Neuronal stem cell (in vitro differentiated cells): Measurements from ENCODE around the gene EXOSC5.
A peak's percentile ranks its signal among the peaks of the same experiment; 100 is the strongest.

Experiments
- DNase-seq: peaks from one replicate; pipeline ENCODE4 v3.0.0-alpha.2; 2013; ENCODE audit warnings: low spot score
- H2AFZ ChIP-seq: one replicate; pipeline ENCODE4 v1.6.1; 2013; ENCODE audit warnings: mild to moderate bottlenecking, low read length, inconsistent platforms
- H2AK5ac ChIP-seq: 2 replicates; pipeline ENCODE4 v1.6.1; 2013; ENCODE audit warnings: low read depth, mild to moderate bottlenecking, inconsistent platforms, low read length, moderate library complexity, mixed read lengths
- H2BK120ac ChIP-seq: 2 replicates; pipeline ENCODE4 v1.6.1; 2013; ENCODE audit warnings: low read depth, mild to moderate bottlenecking, inconsistent platforms, low read length, moderate library complexity, mixed read lengths
- H2BK12ac ChIP-seq: one replicate; pipeline ENCODE4 v1.6.1; 2013; ENCODE audit warnings: low read length, inconsistent platforms
- H2BK15ac ChIP-seq: 2 replicates; pipeline ENCODE4 v1.6.1; 2013; ENCODE audit warnings: mild to moderate bottlenecking, low read length, inconsistent platforms, mixed read lengths
- H2BK5ac ChIP-seq: one replicate; pipeline ENCODE4 v1.6.1; 2013; ENCODE audit warnings: inconsistent platforms, mild to moderate bottlenecking, low read length, moderate library complexity
- H3K14ac ChIP-seq: one replicate; pipeline ENCODE4 v1.6.1; 2013; ENCODE audit warnings: low read length, inconsistent platforms
- H3K18ac ChIP-seq: 2 replicates; pipeline ENCODE4 v1.6.1; 2013; ENCODE audit warnings: low read length, inconsistent platforms
- H3K23ac ChIP-seq: 2 replicates; pipeline ENCODE4 v1.6.1; 2013; ENCODE audit warnings: low read depth, mild to moderate bottlenecking, mixed read lengths, low read length, inconsistent platforms; ENCODE audit not compliant: poor library complexity
- H3K27ac ChIP-seq: replicated peaks from 3 replicates; pipeline ENCODE4 v1.5.1; 2013; ENCODE audit warnings: low read length, inconsistent platforms
- H3K27me3 ChIP-seq, 3 experiments: 2 replicates each; pipeline ENCODE4 v1.6.1; 2013; ENCODE audit warnings: low read length in 3 of 3, mild to moderate bottlenecking in 2 of 3, inconsistent platforms in 1 of 3, low read depth in 1 of 3, mixed read lengths in 1 of 3, moderate library complexity in 1 of 3; ENCODE audit not compliant: control insufficient read depth in 3 of 3, insufficient read depth in 3 of 3
- H3K36me3 ChIP-seq, 2 donors: replicated peaks in 1 of 2; 2 replicates each; pipeline ENCODE4 v1.6.1; 2013; ENCODE audit warnings: low read length in 2 of 2; ENCODE audit not compliant: control insufficient read depth in 2 of 2, insufficient read depth in 2 of 2
- H3K4ac ChIP-seq: 2 replicates; pipeline ENCODE4 v1.6.1; 2013; ENCODE audit warnings: inconsistent platforms, mild to moderate bottlenecking, low read length, moderate library complexity
- H3K4me1 ChIP-seq, 2 donors: 1 replicate in 1 of 2; 2 replicates in 1 of 2; pipeline ENCODE4 v1.6.1; 2013; ENCODE audit warnings: low read length in 2 of 2, low read depth in 1 of 2; ENCODE audit not compliant: control insufficient read depth in 2 of 2, insufficient read depth in 1 of 2
- H3K4me2 ChIP-seq: one replicate; pipeline ENCODE4 v1.6.1; 2013; ENCODE audit warnings: mild to moderate bottlenecking, low read length, inconsistent platforms; ENCODE audit not compliant: insufficient read depth, poor library complexity, severe bottlenecking
- H3K4me3 ChIP-seq, 2 donors: 2 replicates each; pipeline ENCODE4 v1.5.1; 2013; ENCODE audit warnings: low read length in 2 of 2, mild to moderate bottlenecking in 2 of 2, inconsistent platforms in 1 of 2, moderate library complexity in 1 of 2
- H3K79me1 ChIP-seq: one replicate; pipeline ENCODE4 v1.6.1; 2013; ENCODE audit warnings: low read depth, mild to moderate bottlenecking, inconsistent platforms, low read length, moderate library complexity
- H3K9ac ChIP-seq: one replicate; pipeline ENCODE4 v1.6.1; 2013; ENCODE audit warnings: mild to moderate bottlenecking, low read depth, low read length, inconsistent platforms; ENCODE audit not compliant: poor library complexity
- H3K9me3 ChIP-seq, 2 donors: replicated peaks in 1 of 2; 2 replicates each; pipeline versions ENCODE3 to v1.6.1; 2013; ENCODE audit warnings: low read length in 2 of 2, mild to moderate bottlenecking in 2 of 2, inconsistent platforms in 1 of 2, low read depth in 1 of 2, mixed read lengths in 1 of 2, moderate library complexity in 1 of 2; ENCODE audit not compliant: control insufficient read depth in 2 of 2, insufficient read depth in 1 of 2
- H4K8ac ChIP-seq: one replicate; pipeline ENCODE4 v1.6.1; 2013; ENCODE audit warnings: low read depth, mild to moderate bottlenecking, inconsistent platforms, low read length, moderate library complexity
- H4K91ac ChIP-seq: one replicate; pipeline ENCODE4 v1.6.1; 2013; ENCODE audit warnings: low read length, low read depth, mild to moderate bottlenecking, inconsistent platforms; ENCODE audit not compliant: poor library complexity
- WGBS, 2 donors: extraction: QIAGEN DNeasy Blood & Tissue Kit; methylation state at CpG; one replicate each; pipeline ENCODE4 v1.1.7; 2013; ENCODE audit warnings: missing lambda C conversion rate in 2 of 2, mixed read lengths in 1 of 2; ENCODE audit not compliant: insufficient read length in 2 of 2, insufficient replicate concordance in 1 of 2; ENCODE audit errors: extremely low coverage in 2 of 2; 5-methylcytosine and 5-hydroxymethylcytosine counted together

Gene EXOSC5

GRCh38 chr19:41366089-41366488 is 31.1 kb downstream of the EXOSC5 start:
- Histone ChIP-seq H2AK5ac (no peak overlapping the region), H3K9me3 (no peaks in the 10 kb centered on the region), H3K23ac (no peak overlapping the region), H3K18ac (no peak overlapping the region), H2BK12ac (no peak overlapping the region), H2BK5ac (no peak overlapping the region), H4K91ac (no peak overlapping the region), H3K9ac (no peak overlapping the region), H3K4me3 (no peak overlapping the region), H3K4me1 (peaks cover 4 to 5% of the 10 kb centered on the region in 2 donors), H3K79me1 (peaks cover 8% of the 10 kb centered on the region), H4K8ac (no peak overlapping the region), H3K4ac (no peak overlapping the region), H3K36me3 (peaks cover 0 to 13% of the 10 kb centered on the region in 2 donors), H3K27me3 (no peaks in the 10 kb centered on the region), H3K27ac (no peak overlapping the region), H3K4me2 (no peak overlapping the region), H3K14ac (no peak overlapping the region), H2BK120ac (no peak overlapping the region), H2AFZ (no peak overlapping the region), H2BK15ac (no peak overlapping the region)
- DNase-seq, result no peak
- WGBS, 2 donors, result no CpG with 5 or more reads among the region's 1 CpG

GRCh38 chr19:41364524-41365391 is 32.4 kb downstream of the EXOSC5 start:
- DNase-seq, result no peak
- no peak overlapping the region for H2BK120ac ChIP-seq

GRCh38 chr19:41363753-41364523 is 33.2 kb downstream of the EXOSC5 start, which contains the start of gene B9D2:
B9D2 (minus strand) TSS chr19:41364149; CDS start chr19:41363519, 630 bp downstream.
- peak; percentile 98 for DNase-seq
- Histone ChIP-seq H2BK5ac (peak within 1 kb of the TSS; percentile 17), H2BK15ac (peak within 1 kb of the TSS; percentile 7)

More at GRCh38 chr19:41364524-41365391, 32.4 kb downstream of the EXOSC5 start:
- Histone ChIP-seq H3K36me3 (peaks cover 0 to 16% of the 10 kb centered on the region in 2 donors), H3K27ac (peak overlapping the region; percentile 20), H3K23ac (no peak overlapping the region), H3K9me3 (no peaks in the 10 kb centered on the region), H3K79me1 (peaks cover 8% of the 10 kb centered on the region), H3K4ac (no peak overlapping the region), H4K91ac (no peak overlapping the region), H3K4me1 (peaks cover 4 to 5% of the 10 kb centered on the region in 2 donors), H3K9ac (peak overlapping the region; percentile 51), H3K18ac (peak overlapping the region; percentile 6), H2BK5ac (no peak overlapping the region), H3K14ac (no peak overlapping the region), H2BK15ac (no peak overlapping the region), H3K4me3 (peak overlapping the region; percentile 75 to 83), H2AFZ (peak overlapping the region; percentile 94), H4K8ac (no peak overlapping the region), H2BK12ac (no peak overlapping the region), H3K27me3 (no peaks in the 10 kb centered on the region), H3K4me2 (peak overlapping the region; percentile 45), H2AK5ac (no peak overlapping the region)
- no CpG with 5 or more reads among the region's 14 CpGs for WGBS, 2 donors

More at GRCh38 chr19:41363753-41364523, 33.2 kb downstream of the EXOSC5 start, which contains the start of gene B9D2:
- Histone ChIP-seq H3K79me1 (peaks cover 8% of the 10 kb centered on the region), H4K91ac (no peak within 1 kb of the TSS), H2BK120ac (no peak within 1 kb of the TSS), H3K18ac (peak within 1 kb of the TSS; percentile 99), H3K27ac (peak within 1 kb of the TSS; percentile 87), H3K9ac (peak within 1 kb of the TSS; percentile 91), H3K36me3 (peaks cover 0 to 16% of the 10 kb centered on the region in 2 donors), H3K4me1 (peaks cover 4 to 5% of the 10 kb centered on the region in 2 donors), H2AK5ac (peak within 1 kb of the TSS; percentile 41), H3K27me3 (no peaks in the 10 kb centered on the region), H3K14ac (no peak within 1 kb of the TSS), H4K8ac (no peak within 1 kb of the TSS), H2AFZ (peak within 1 kb of the TSS; percentile 94), H3K4me3 (peak within 1 kb of the TSS; percentile 75 to 83), H2BK12ac (no peak within 1 kb of the TSS), H3K23ac (no peak within 1 kb of the TSS), H3K4me2 (peak within 1 kb of the TSS; percentile 88), H3K4ac (peak within 1 kb of the TSS; percentile 69), H3K9me3 (no peaks in the 10 kb centered on the region)
- WGBS, 2 donors, result no CpG with 5 or more reads among the region's 56 CpGs
